Measurements from ENCODE around the gene ZCCHC7.
A peak's percentile ranks its signal among the peaks of the same experiment; 100 is the strongest.
"Not testable (repeated sequence)": the region's sequence is repeated elsewhere in the genome, so short reads cannot be mapped to it uniquely, and the experiment has no call there.

Gene ZCCHC7

GRCh38 chr9:37255944-37256862 is 135.8 kb downstream of the ZCCHC7 start:
- no peak for DNase-seq

DNA sequence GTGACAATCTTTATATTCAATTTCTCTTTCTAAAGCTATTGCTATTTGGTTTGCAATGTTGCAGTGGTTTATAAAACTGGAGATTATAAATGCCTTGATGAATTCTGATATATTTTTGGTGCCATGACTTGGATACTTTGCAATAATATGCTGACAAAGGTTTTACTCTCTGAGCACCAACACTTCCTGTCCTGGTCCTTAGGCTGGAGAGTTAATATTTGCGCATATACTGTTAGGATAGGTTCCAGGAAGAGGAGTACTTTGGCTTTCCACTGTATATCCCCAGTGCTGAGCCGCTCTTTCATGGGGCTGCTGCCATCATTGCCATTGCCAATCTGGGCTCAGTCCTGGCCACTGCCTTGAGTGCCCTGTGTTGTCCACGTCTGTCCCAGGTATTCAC is 139.6 kb downstream of the ZCCHC7 start:
- DNase-seq, result no peak

- DNase-seq, result no peak
Observed at GRCh38 chr9:37262410-37262809, 142.0 kb downstream of the ZCCHC7 start.

DNA sequence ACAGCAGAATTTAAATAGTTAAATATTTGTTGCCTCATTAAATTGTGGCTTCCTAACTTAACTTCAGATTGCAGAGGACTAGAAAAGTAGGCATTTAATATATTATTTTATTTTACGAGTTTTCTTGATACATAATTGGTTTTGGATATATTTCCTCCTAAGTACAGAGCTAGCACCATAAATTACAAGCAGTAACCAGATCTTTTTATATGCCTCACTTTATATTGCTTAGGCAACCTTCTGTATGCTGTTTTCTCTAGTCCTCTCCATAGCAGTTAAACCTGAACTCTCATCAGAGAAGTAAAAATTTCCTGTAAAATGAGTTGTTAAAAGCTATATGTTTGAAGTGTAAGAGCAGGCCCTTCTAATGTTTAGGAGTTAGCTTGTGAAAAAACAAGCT is 144.2 kb downstream of the ZCCHC7 start:
- DNase-seq, result no peak

DNA sequence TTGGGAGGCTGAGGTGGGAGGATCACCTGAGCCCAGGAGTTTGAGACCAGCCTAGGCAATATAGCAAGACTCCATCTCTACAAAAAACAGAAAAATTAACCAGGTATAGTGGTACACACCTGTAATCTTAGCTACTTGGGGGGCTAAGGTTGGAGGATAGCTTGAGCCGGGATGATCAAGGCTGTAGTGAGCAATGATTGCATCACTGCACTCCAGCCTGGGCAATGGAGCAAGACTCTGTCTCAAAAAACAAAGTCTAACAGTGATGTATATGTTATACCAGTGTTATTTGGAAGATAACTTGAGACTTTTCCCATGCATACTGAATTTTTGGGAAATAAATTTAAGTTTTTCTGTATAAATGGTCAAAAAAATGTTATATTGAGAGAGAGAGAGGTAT is 146.3 kb downstream of the ZCCHC7 start:
- no peak for DNase-seq

- DNase-seq, result no peak
Observed at GRCh38 chr9:37269221-37269620, 148.8 kb downstream of the ZCCHC7 start.

DNA sequence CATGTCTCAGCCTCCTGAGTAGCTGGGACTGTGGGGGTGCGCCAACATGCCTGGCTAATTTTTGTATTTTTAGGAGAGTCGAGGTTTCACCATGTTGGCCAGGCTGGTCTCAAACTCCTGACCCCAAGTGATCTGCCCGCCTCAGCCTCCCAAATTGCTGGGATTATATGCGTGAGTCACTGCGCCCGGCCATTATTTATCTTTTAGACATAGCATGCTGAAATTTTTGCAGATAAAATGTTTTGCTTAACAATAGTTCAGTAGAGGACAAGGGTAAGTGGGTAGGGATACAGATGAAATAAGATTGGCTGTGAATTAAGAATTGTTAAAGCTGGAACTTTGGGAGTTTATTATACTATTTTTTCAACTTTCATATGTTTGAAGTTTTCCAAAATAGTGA is 151.3 kb downstream of the ZCCHC7 start:
- no peak for DNase-seq

DNA sequence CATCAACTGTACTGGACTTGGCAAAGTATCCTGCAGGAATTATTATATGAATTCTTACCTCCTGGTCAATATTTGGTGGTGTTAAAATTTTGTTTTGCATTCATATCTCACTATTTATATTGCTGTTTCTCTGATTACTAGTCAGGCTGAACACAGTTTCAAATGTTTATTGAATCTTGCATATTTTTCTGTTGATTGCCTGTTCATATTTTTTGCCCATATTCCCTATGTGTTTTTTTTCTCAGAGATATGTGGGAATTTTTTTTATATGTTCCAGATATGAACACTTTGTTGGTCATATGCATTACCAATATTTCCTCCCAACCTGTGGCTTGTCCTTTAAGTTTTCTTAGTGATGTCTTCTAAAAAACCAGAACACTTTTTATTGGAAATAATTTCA is 153.2 kb downstream of the ZCCHC7 start:
- DNase-seq, result no peak

DNA sequence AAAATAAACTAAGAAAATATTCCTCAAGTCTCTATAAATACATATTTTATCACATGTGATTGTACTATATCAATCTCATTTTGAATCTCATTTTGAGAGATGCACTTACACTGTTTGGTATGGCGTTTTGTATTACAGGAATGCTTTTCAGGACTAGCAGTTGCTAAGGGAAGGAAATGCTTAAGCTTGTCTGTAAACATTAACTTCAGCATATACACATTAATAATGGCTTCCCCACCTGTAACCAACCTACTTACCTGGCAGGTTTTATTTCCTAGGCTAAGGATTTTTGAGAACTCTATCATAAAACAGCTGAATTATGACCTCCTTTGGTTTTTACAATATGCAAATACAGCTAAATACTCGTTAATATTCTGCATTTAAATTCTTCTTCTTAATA is 161.2 kb downstream of the ZCCHC7 start:
- DNase-seq, result no peak

DNA sequence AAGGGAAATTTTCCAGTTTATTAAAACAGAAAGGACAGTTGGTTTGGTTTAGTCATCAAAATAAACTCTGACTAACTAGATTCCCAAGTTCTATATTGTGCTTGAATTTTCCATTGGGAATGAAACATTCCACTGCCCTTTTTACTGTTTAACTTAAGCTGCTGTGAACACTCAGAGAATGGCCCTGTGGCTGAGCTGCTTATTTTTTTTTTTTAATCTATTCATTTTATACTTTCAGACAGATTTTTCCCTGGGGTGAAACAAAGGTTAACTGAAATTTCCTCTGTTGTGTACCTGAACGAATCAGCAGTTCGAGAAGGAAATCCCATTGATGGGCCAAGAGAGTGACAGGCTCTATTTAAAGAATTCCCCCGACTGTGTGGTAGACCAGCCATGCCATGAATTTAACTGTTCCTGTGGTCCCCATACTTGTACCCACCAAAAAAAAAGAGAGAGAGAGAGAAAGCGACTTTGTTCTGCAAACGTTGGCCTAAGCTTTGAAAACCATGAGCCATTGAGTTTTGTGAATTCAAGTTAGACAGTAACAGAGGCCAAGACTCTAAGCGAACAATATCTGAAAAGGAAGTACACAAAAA is 163.5 kb downstream of the ZCCHC7 start:
- DNase-seq, result no peak

DNA sequence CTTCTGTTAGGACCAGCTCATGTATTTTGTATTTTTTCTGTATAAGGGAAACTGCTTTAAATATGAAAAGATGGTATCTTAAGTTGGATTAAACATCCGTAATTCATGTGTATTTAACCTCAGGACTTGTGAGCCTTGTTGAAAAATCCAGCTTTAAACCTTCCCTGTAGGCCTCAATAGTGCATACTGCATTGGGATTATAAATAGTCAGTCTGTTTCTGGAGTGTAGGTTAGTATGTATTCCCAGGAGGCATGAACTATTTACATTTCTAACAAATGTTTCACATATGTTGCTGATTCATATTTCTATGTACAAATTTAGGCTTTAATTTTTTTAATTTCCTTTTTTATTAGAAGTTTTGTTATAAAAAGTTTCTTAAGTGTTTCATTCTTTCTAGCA is 164.3 kb downstream of the ZCCHC7 start:
- DNase-seq, result no peak

GRCh38 chr9:37286530-37287175 is 166.3 kb downstream of the ZCCHC7 start:
- DNase-seq, result no peak

GRCh38 chr9:37287317-37287716 is 166.9 kb downstream of the ZCCHC7 start:
- no peak for DNase-seq

- DNase-seq, result no peak
Observed at GRCh38 chr9:37289631-37290030, 169.3 kb downstream of the ZCCHC7 start.

- no peak for DNase-seq
Observed at GRCh38 chr9:37290366-37290939, 170.1 kb downstream of the ZCCHC7 start.

DNA sequence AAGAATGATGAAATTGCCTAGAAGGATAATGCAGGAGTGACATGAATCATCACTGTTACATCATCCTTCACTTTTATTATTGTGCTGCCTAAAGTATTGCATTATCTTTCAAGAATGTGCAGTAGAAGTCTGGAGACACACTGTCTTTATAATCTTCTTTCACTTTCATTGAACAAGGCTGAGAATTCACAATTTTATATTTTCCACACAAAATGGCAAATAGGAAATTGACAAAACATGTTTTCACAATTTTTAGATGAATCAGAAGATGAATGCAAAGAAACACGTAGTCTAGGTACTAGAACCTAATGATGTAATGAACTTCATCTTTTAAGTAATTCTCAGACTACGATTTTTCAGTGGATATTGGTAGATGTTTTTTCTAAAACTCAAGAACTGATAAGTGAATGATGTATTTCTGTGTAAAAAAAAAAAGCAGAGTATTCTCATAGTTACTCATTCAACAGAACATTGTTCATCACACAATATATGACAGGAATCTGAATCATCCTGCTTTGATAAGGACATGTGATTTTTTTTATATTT is 170.6 kb downstream of the ZCCHC7 start:
- DNase-seq, result no peak

- DNase-seq, result not testable (repeated sequence)
Observed at GRCh38 chr9:37291612-37292238, 171.4 kb downstream of the ZCCHC7 start.

DNA sequence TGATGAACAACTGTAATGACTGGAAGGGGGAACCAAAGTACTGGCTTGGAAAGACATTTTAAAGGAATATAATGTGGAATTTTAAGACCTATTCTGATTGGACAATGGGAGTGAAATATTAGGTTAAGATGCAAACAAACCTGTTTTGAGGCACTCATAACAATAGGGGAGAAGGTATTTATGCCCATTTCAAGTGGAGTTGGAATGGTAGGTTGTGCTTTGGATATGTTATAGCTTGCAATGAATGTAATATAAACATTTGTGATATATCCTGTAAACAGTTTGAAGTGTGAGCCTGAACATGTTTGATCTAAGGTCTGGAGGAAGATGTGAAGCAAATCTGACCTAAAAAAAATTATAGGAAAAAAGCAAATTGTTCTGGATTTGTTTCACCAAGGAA is 172.5 kb downstream of the ZCCHC7 start:
- no peak for DNase-seq

DNA sequence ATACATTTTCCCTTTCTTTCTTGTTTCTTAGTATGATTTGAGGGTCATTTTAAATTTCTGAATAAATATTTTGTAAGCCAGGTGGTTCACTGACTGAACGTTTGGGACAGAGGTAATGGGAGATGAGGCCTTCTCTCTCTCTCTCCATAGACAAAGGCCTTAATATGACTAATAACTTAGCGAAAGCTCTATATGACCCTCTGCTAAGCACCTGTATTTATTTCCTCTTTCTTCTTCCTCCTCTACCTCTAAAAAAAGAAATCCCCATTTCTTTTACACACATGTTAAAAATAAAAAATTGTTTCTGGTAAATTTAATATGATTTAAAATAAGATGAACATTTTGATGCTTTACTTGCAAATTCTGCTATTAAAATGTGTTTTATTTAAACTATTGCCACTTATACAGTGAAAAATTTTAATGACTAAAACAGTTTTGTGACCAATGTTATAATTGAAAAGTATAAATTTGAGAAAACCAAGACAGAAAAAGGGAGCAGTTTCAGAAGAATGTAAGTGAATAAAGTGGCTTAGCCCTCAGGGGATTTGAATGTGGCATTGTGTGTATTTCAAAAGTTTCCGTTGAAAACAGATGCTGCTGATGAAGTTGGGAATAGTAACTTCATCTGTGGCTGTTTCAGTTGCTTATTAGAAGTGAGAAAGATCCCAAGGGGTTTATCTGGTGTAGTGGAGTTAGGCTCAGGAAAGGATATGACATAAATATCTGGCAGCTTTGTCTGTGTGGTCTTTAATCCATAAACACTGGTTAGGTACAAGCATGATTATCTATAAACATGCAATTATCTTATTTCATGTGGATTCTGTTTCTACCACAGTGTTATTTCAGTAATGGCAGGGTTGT is 173.5 kb downstream of the ZCCHC7 start:
- peak in 1 of 2 experiments; percentile 15 for DNase-seq

DNA sequence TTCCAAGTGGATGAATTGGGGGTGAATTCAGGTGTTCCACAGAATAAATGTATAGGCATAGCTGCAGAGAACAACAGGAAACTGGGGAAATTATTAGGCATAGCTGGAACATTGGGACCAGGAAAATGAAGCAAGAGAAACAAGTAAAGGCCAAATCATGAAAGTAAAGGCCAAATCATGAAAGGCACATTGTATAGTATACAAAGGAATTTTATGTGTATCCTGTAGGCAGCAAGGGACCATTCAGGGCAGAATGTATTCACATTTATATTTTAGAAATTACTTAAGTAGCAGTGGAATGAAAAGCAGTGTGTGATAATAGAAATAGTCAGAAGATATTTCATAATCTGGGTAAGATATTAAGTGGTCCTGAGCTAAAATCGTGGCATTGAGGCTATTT is 174.8 kb downstream of the ZCCHC7 start:
- DNase-seq, result no peak

DNA sequence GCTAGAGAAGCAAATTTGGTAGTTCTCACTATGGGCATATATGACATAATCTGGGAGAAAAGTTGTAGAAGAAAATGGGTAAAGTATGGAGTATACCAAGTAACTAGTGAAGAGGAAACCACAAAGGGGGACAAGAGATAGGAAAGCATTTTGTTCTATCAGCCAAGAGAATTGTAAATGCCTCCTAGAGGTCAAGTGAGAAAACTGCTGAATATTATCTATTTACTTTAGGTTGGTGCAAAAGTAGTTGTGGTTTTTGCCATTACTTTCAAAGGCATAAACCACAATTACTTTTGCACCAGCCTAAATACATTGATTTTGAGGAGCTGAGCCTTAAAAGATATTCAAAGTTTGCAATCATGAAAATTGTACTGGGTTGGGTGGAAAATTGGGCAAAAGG is 175.4 kb downstream of the ZCCHC7 start:
- DNase-seq, result no peak

GRCh38 chr9:37297592-37297991 is 177.2 kb downstream of the ZCCHC7 start:
- no peak for DNase-seq

All from NCI-H446 (cell line).